ENCODE data around the gene MED13.
"Not testable (repeated sequence)": the region's sequence is repeated elsewhere in the genome, so short reads cannot be mapped to it uniquely, and the experiment has no call there.

MED13 gene

GRCh38 chr17:62017912-62018311 lies 47.2 kb downstream of the MED13 start:
- H3K36me3 Mint-ChIP-seq, result peaks cover 16% of the 10 kb centered on the region
- no peak for DNase-seq (ENCODE audit: low spot score in 2 of 2)
- H3K9me3 Mint-ChIP-seq, result no peaks in the 10 kb centered on the region
- peaks cover 2% of the 10 kb centered on the region for H3K4me1 Mint-ChIP-seq
- no peak for ATAC-seq (ENCODE audit: low read depth)
- H3K27ac Mint-ChIP-seq, result no peak overlapping the region
- H3K27me3 Mint-ChIP-seq, result no peaks in the 10 kb centered on the region
- H3K4me3 Mint-ChIP-seq, result no peak overlapping the region

- Mint-ChIP-seq H3K4me3 (no peak overlapping the region), H3K27ac (no peak overlapping the region), H3K36me3 (peaks cover 18% of the 10 kb centered on the region), H3K4me1 (peaks cover 2% of the 10 kb centered on the region), H3K9me3 (no peaks in the 10 kb centered on the region), H3K27me3 (no peaks in the 10 kb centered on the region)
- DNase-seq (ENCODE audit: low spot score in 2 of 2) (no peak), ATAC-seq (ENCODE audit: low read depth) (no peak)
Measured at GRCh38 chr17:62017496-62017895, 47.6 kb downstream of the MED13 start.

GRCh38 chr17:62014526-62014925 lies 50.6 kb downstream of the MED13 start:
- H3K27ac Mint-ChIP-seq, result no peak overlapping the region
- H3K4me1 Mint-ChIP-seq, result peaks cover 2% of the 10 kb centered on the region
- H3K4me3 Mint-ChIP-seq, result no peak overlapping the region
- DNase-seq (ENCODE audit: low spot score in 2 of 2), result no peak
- no peak for ATAC-seq (ENCODE audit: low read depth)
- H3K36me3 Mint-ChIP-seq, result peaks cover 17% of the 10 kb centered on the region
- H3K27me3 Mint-ChIP-seq, result no peaks in the 10 kb centered on the region
- H3K9me3 Mint-ChIP-seq, result no peaks in the 10 kb centered on the region

GRCh38 chr17:62009220-62009619 lies 55.9 kb downstream of the MED13 start:
- DNase-seq (ENCODE audit: low spot score in 2 of 2), result no peak
- Mint-ChIP-seq H3K9me3 (peaks cover 3% of the 10 kb centered on the region), H3K36me3 (peaks cover 31% of the 10 kb centered on the region), H3K4me1 (peaks cover 13% of the 10 kb centered on the region), H3K27ac (peak overlapping the region; percentile 76), H3K27me3 (no peaks in the 10 kb centered on the region), H3K4me3 (no peak overlapping the region)
- no peak for ATAC-seq (ENCODE audit: low read depth)

GRCh38 chr17:62008294-62008693 lies 56.8 kb downstream of the MED13 start:
- peaks cover 30% of the 10 kb centered on the region for H3K36me3 Mint-ChIP-seq
- H3K27ac Mint-ChIP-seq, result peak overlapping the region; percentile 24
- peaks cover 3% of the 10 kb centered on the region for H3K9me3 Mint-ChIP-seq
- H3K4me1 Mint-ChIP-seq, result peaks cover 14% of the 10 kb centered on the region
- ATAC-seq (ENCODE audit: low read depth), result no peak
- no peaks in the 10 kb centered on the region for H3K27me3 Mint-ChIP-seq
- no peak for DNase-seq (ENCODE audit: low spot score in 2 of 2)
- H3K4me3 Mint-ChIP-seq, result no peak overlapping the region

- peaks cover 25% of the 10 kb centered on the region for H3K4me1 Mint-ChIP-seq
- H3K9me3 Mint-ChIP-seq, result peaks cover 3% of the 10 kb centered on the region
- ATAC-seq (ENCODE audit: low read depth), result no peak
- H3K27me3 Mint-ChIP-seq, result no peaks in the 10 kb centered on the region
- peaks cover 30% of the 10 kb centered on the region for H3K36me3 Mint-ChIP-seq
- no peak overlapping the region for H3K27ac Mint-ChIP-seq
- H3K4me3 Mint-ChIP-seq, result no peak overlapping the region
- DNase-seq (ENCODE audit: low spot score in 2 of 2), result no peak
Measured at GRCh38 chr17:62004388-62004787, 60.7 kb downstream of the MED13 start.

GRCh38 chr17:62003141-62003540 lies 61.9 kb downstream of the MED13 start:
- not testable (repeated sequence) for H3K27ac Mint-ChIP-seq; H3K9me3 Mint-ChIP-seq; H3K27me3 Mint-ChIP-seq; H3K4me3 Mint-ChIP-seq; DNase-seq (ENCODE audit: low spot score in 2 of 2); ATAC-seq (ENCODE audit: low read depth)
- Mint-ChIP-seq H3K36me3 (peaks cover 25% of the 10 kb centered on the region), H3K4me1 (peaks cover 22% of the 10 kb centered on the region)

- Mint-ChIP-seq H3K27me3 (no peaks in the 10 kb centered on the region), H3K4me1 (peaks cover 26% of the 10 kb centered on the region), H3K36me3 (peaks cover 20% of the 10 kb centered on the region), H3K9me3 (peaks cover 3% of the 10 kb centered on the region), H3K27ac (no peak overlapping the region), H3K4me3 (no peak overlapping the region)
- DNase-seq (ENCODE audit: low spot score in 2 of 2) (no peak), ATAC-seq (ENCODE audit: low read depth) (no peak)
Measured at GRCh38 chr17:62001105-62001504, 64.0 kb downstream of the MED13 start.

- Mint-ChIP-seq H3K4me3 (no peak overlapping the region), H3K36me3 (peaks cover 15% of the 10 kb centered on the region), H3K27me3 (no peaks in the 10 kb centered on the region), H3K27ac (peak overlapping the region; percentile 38), H3K4me1 (peaks cover 26% of the 10 kb centered on the region), H3K9me3 (peaks cover 3% of the 10 kb centered on the region)
- no peak for ATAC-seq (ENCODE audit: low read depth)
- no peak for DNase-seq (ENCODE audit: low spot score in 2 of 2)
Measured at GRCh38 chr17:62000186-62000585, 64.9 kb downstream of the MED13 start.

- peaks cover 20% of the 10 kb centered on the region for H3K4me1 Mint-ChIP-seq
- ATAC-seq (ENCODE audit: low read depth); H3K4me3 Mint-ChIP-seq; H3K27ac Mint-ChIP-seq; H3K27me3 Mint-ChIP-seq; H3K36me3 Mint-ChIP-seq; DNase-seq (ENCODE audit: low spot score in 2 of 2); H3K9me3 Mint-ChIP-seq: not testable (repeated sequence)
Measured at GRCh38 chr17:61998534-61998933, 66.5 kb downstream of the MED13 start.

GRCh38 chr17:61997664-61998063 lies 67.4 kb downstream of the MED13 start:
- H3K4me1 Mint-ChIP-seq, result peaks cover 20% of the 10 kb centered on the region
- DNase-seq (ENCODE audit: low spot score in 2 of 2) (no peak), ATAC-seq (ENCODE audit: low read depth) (no peak)
- H3K36me3 Mint-ChIP-seq, result peaks cover 8% of the 10 kb centered on the region
- H3K27ac Mint-ChIP-seq, result no peak overlapping the region
- no peaks in the 10 kb centered on the region for H3K27me3 Mint-ChIP-seq
- H3K4me3 Mint-ChIP-seq, result no peak overlapping the region
- H3K9me3 Mint-ChIP-seq, result no peaks in the 10 kb centered on the region

- DNase-seq (ENCODE audit: low spot score in 2 of 2) (no peak), ATAC-seq (ENCODE audit: low read depth) (no peak)
- Mint-ChIP-seq H3K4me3 (no peak overlapping the region), H3K4me1 (peaks cover 20% of the 10 kb centered on the region), H3K27ac (no peak overlapping the region), H3K27me3 (no peaks in the 10 kb centered on the region), H3K36me3 (peaks cover 8% of the 10 kb centered on the region), H3K9me3 (no peaks in the 10 kb centered on the region)
Measured at GRCh38 chr17:61996916-61997605, 68.0 kb downstream of the MED13 start.

- Mint-ChIP-seq H3K4me3 (no peak overlapping the region), H3K27me3 (no peaks in the 10 kb centered on the region), H3K4me1 (no peaks in the 10 kb centered on the region), H3K9me3 (no peaks in the 10 kb centered on the region), H3K27ac (no peak overlapping the region), H3K36me3 (peaks cover 13% of the 10 kb centered on the region)
- no peak for ATAC-seq (ENCODE audit: low read depth)
- no peak for DNase-seq (ENCODE audit: low spot score in 2 of 2)
Measured at GRCh38 chr17:61989509-61989908, 75.6 kb downstream of the MED13 start.

- H3K36me3 Mint-ChIP-seq, result peaks cover 20% of the 10 kb centered on the region
Measured at GRCh38 chr17:61986898-61987297, 78.2 kb downstream of the MED13 start.

GRCh38 chr17:61984821-61985220 lies 80.3 kb downstream of the MED13 start:
- no peak overlapping the region for H3K4me3 Mint-ChIP-seq
- no peaks in the 10 kb centered on the region for H3K27me3 Mint-ChIP-seq
- H3K4me1 Mint-ChIP-seq, result peaks cover 8% of the 10 kb centered on the region
- no peak overlapping the region for H3K27ac Mint-ChIP-seq
- peaks cover 26% of the 10 kb centered on the region for H3K36me3 Mint-ChIP-seq
- H3K9me3 Mint-ChIP-seq, result no peaks in the 10 kb centered on the region
- DNase-seq (ENCODE audit: low spot score in 2 of 2) (no peak), ATAC-seq (ENCODE audit: low read depth) (no peak)

More at GRCh38 chr17:61986898-61987297, 78.2 kb downstream of the MED13 start:
- H3K9me3 Mint-ChIP-seq, result no peaks in the 10 kb centered on the region
- peak overlapping the region; percentile 50 for H3K27ac Mint-ChIP-seq
- ATAC-seq (ENCODE audit: low read depth) (no peak), DNase-seq (ENCODE audit: low spot score in 2 of 2) (no peak)
- no peaks in the 10 kb centered on the region for H3K4me1 Mint-ChIP-seq
- H3K27me3 Mint-ChIP-seq, result no peaks in the 10 kb centered on the region
- no peak overlapping the region for H3K4me3 Mint-ChIP-seq

Data from memory B cell (primary cell).